DND-41 (cell line): ENCODE results near the gene RUFY3.

ENCODE experiments used
- EZH2 ChIP-seq: IDR thresholded peaks from 3 replicates; pipeline ENCODE4 v1.6.1; 2012; ENCODE audit warnings: borderline replicate concordance, low read depth, mild to moderate bottlenecking, moderate library complexity, low read length, inconsistent platforms; ENCODE audit not compliant: severe bottlenecking
- TF ChIP-seq, protein P1 (sequence below): IDR thresholded peaks from 2 replicates; pipeline ENCODE4 v1.5.1; 2012; ENCODE audit warnings: borderline replicate concordance, low read length, moderate library complexity, mild to moderate bottlenecking; ENCODE audit not compliant: poor library complexity, severe bottlenecking; ENCODE audit errors: extremely low read depth

DNA sequence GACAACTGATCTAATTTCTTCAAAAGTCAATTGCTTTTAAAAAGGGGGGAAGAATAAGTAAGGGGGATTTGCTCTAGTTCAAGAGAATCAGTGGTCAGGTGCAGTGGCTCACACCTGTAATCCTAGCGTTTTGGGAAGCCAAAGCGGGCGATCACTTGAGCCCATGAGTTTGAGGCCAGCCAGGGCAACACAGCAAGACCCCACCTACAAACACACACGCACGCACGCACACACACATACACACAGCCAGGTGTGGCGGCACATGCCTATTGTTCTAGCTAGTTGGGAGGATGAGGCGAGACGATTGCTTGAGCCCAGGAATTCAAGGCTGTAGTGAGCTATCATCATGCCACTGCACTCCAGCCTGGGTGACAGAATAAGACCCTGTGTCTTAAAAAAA, 108.3 kb downstream of the RUFY3 start:
- TF ChIP-seq EZH2, result no peak
- TF ChIP-seq, protein P1, sequence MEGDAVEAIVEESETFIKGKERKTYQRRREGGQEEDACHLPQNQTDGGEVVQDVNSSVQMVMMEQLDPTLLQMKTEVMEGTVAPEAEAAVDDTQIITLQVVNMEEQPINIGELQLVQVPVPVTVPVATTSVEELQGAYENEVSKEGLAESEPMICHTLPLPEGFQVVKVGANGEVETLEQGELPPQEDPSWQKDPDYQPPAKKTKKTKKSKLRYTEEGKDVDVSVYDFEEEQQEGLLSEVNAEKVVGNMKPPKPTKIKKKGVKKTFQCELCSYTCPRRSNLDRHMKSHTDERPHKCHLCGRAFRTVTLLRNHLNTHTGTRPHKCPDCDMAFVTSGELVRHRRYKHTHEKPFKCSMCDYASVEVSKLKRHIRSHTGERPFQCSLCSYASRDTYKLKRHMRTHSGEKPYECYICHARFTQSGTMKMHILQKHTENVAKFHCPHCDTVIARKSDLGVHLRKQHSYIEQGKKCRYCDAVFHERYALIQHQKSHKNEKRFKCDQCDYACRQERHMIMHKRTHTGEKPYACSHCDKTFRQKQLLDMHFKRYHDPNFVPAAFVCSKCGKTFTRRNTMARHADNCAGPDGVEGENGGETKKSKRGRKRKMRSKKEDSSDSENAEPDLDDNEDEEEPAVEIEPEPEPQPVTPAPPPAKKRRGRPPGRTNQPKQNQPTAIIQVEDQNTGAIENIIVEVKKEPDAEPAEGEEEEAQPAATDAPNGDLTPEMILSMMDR, result no peak
